ENCODE data around the gene EVC2. TPM values are rescaled to one million over a fixed set of nuclear protein-coding genes. Genes with fewer than 3 reads are reported as not detected.

EVC2 gene
- total RNA-seq, 1 experiment from 2014 or later, result 7.8 TPM

DNA sequence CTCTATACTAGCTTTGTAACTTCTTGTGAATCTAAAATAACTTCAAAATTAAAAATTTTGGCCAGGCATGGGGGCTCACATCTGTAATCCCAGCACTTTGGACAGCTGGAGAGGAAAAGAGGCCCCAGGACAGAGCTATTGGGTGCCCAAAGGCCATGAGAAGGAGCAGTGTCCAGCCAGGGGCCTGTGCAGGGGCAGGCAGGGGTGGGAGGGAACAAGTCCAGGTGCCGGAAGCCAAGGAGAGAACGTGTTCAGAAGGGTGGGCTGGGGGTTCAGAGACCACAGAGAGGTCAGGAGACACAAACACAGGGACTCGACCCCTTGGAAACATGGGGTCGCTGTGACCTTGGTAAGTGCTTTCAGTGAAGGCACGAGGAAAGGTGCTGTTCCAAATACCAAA, 138.9 kb downstream of the EVC2 start:
- Histone ChIP-seq H3K79me1 (ENCODE audit: insufficient read depth, low read depth, low read length, poor library complexity, severe bottlenecking) (no peaks in the 10 kb centered on the region), H2BK15ac (ENCODE audit: low read depth, low read length) (no peak overlapping the region), H4K5ac (ENCODE audit: insufficient read length, low read depth, low read length) (no peak overlapping the region), H3K27ac (ENCODE audit: insufficient read length, low read depth, low read length) (no peak overlapping the region), H2BK120ac (ENCODE audit: low read depth, low read length, poor library complexity, severe bottlenecking) (no peak overlapping the region), H4K20me1 (ENCODE audit: control insufficient read depth, insufficient read depth, insufficient read length) (no peaks in the 10 kb centered on the region), H4K8ac (replicated peaks; ENCODE audit: insufficient read length, low read depth, low read length) (no peak overlapping the region), H3K14ac (ENCODE audit: insufficient read depth, low read length) (no peak overlapping the region), H3K56ac (ENCODE audit: insufficient read length, low read depth, low read length) (no peak overlapping the region), H3K4me2 (ENCODE audit: insufficient read depth, insufficient read length, low read length) (no peak overlapping the region), H3K9me3 (ENCODE audit: control insufficient read depth, low read depth, low read length) (no peaks in the 10 kb centered on the region), H2BK20ac (ENCODE audit: low read depth, low read length, poor library complexity, severe bottlenecking) (no peak overlapping the region), H2AK5ac (ENCODE audit: insufficient read length, low read length) (no peak overlapping the region), H3K9ac (ENCODE audit: extremely low read depth, insufficient read length, low read length) (no peak overlapping the region), H2AFZ (ENCODE audit: low read length) (no peak overlapping the region), H4K91ac (ENCODE audit: insufficient read length, low read depth, low read length) (no peak overlapping the region), H3K79me2 (ENCODE audit: insufficient read depth, low read length) (no peaks in the 10 kb centered on the region), H3K23ac (ENCODE audit: insufficient read length, low read depth, low read length) (no peak overlapping the region), H2BK5ac (ENCODE audit: insufficient read length, low read length) (no peak overlapping the region), H3K27me3 (ENCODE audit: insufficient read depth, low read length) (no peaks in the 10 kb centered on the region), H3K4me1 (ENCODE audit: insufficient read depth, low read length) (no peaks in the 10 kb centered on the region), H3K23me2 (ENCODE audit: insufficient read length, low read depth, low read length, poor library complexity, severe bottlenecking) (no peaks in the 10 kb centered on the region), H3K4ac (ENCODE audit: low read depth, low read length) (no peak overlapping the region), H3T11ph (ENCODE audit: low read length) (no peak overlapping the region), H2BK12ac (ENCODE audit: insufficient read length, low read depth, low read length) (no peak overlapping the region), H3K18ac (ENCODE audit: insufficient read length, low read depth, low read length) (no peak overlapping the region)
- Mint-ChIP-seq H3K9me3 (no peaks in the 10 kb centered on the region; a peak in 1 of 5 replicates), H3K27ac (peak overlapping the region in 2 of 3 experiments; percentile 53 to 54; a peak in 1 of 7 replicates), H3K4me3 (no peak overlapping the region), H3K27me3 (ENCODE audit: low read depth) (no peaks in the 10 kb centered on the region), H3K4me1 (peaks cover 4% of the 10 kb centered on the region in 2 experiments), H3K36me3 (ENCODE audit: insufficient read depth in 1 of 3, low read depth in 3 of 3) (peaks cover 16 to 23% (median 22%) of the 10 kb centered on the region in 3 experiments)
- TF ChIP-seq, protein P1, sequence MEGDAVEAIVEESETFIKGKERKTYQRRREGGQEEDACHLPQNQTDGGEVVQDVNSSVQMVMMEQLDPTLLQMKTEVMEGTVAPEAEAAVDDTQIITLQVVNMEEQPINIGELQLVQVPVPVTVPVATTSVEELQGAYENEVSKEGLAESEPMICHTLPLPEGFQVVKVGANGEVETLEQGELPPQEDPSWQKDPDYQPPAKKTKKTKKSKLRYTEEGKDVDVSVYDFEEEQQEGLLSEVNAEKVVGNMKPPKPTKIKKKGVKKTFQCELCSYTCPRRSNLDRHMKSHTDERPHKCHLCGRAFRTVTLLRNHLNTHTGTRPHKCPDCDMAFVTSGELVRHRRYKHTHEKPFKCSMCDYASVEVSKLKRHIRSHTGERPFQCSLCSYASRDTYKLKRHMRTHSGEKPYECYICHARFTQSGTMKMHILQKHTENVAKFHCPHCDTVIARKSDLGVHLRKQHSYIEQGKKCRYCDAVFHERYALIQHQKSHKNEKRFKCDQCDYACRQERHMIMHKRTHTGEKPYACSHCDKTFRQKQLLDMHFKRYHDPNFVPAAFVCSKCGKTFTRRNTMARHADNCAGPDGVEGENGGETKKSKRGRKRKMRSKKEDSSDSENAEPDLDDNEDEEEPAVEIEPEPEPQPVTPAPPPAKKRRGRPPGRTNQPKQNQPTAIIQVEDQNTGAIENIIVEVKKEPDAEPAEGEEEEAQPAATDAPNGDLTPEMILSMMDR (conservative IDR thresholded peaks at IDR 0.05), result no peak
- no CpG with 5 or more reads among the region's 5 CpGs for WGBS (ENCODE audit: extremely low coverage, insufficient read length, low lambda C conversion rate)
- no peak for DNase-seq
